ENCODE data around the gene HSD3B2.

The HSD3B2 gene

DNA sequence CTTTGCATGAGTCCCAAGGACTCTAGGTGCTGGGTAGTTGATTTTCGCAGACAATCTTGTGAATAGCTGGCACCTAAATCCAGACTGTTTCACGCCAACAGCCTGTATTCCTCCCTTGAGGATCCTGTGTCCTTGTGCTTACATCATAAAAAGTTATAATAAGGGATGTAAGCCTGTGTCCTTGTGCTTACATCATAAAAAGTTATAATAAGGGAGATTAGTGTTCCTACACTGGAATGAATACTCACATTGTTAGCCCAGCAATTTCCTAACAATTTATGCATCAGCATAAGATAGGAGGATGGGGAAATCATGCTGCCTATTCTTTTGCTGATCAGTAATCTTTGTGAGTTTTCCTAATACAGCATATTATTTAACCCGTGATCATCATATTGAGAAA is 4.0 kb upstream of the HSD3B2 start:
- POLR2A ChIA-PET: no interaction called here
- CTCF ChIA-PET: interaction anchor here (0.6 kb wide), 1 partner anchor 9 kb away, joined by 3 read pairs; no protein-coding TSS in a partner anchor
- no peak for DNase-seq (ENCODE audit: extremely low spot score)
- TF ChIP-seq, protein P1, sequence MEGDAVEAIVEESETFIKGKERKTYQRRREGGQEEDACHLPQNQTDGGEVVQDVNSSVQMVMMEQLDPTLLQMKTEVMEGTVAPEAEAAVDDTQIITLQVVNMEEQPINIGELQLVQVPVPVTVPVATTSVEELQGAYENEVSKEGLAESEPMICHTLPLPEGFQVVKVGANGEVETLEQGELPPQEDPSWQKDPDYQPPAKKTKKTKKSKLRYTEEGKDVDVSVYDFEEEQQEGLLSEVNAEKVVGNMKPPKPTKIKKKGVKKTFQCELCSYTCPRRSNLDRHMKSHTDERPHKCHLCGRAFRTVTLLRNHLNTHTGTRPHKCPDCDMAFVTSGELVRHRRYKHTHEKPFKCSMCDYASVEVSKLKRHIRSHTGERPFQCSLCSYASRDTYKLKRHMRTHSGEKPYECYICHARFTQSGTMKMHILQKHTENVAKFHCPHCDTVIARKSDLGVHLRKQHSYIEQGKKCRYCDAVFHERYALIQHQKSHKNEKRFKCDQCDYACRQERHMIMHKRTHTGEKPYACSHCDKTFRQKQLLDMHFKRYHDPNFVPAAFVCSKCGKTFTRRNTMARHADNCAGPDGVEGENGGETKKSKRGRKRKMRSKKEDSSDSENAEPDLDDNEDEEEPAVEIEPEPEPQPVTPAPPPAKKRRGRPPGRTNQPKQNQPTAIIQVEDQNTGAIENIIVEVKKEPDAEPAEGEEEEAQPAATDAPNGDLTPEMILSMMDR (IDR thresholded peaks at IDR 0.05; ENCODE audit: control extremely low read depth, extremely low read depth, low read depth, missing control alignments): no peak

DNA sequence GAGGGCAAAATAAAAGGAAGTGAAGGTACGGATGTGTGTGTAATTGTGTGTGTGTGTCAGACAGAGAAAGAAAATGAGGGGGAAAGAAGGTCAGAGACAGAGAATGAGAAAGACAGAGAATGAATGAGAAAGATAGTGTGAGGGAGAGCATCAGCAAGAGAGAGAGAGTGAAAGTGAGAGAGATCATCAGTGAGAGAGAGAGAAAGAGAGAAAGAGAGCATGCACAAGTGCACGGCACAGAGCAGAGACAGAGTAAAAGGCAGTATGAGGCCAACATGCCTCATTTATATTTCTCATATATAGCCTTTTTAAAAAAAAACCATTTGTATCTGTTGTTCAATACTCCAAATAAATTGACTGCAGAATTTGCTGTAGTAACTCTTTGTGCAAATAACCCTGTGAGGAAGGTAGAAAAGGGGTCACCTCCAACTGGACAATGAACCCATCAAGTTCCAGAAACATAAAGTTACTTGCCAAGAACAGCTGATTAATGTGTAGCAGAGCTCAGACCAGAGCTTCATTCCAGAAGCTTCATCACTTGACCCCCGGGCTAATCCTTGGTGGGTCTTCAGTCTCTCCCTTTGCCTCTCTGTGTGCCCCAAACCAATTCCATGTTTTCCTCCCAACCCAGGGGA is 1.2 kb downstream of the HSD3B2 start:
- ChIA-PET POLR2A (interaction anchor here (0.6 kb wide), 1 partner anchor 28 kb away, joined by 5 read pairs; no protein-coding TSS in a partner anchor), CTCF (no interaction called here)
- TF ChIP-seq, protein P1 (IDR thresholded peaks at IDR 0.05; ENCODE audit: control extremely low read depth, extremely low read depth, low read depth, missing control alignments): no peak

DNA sequence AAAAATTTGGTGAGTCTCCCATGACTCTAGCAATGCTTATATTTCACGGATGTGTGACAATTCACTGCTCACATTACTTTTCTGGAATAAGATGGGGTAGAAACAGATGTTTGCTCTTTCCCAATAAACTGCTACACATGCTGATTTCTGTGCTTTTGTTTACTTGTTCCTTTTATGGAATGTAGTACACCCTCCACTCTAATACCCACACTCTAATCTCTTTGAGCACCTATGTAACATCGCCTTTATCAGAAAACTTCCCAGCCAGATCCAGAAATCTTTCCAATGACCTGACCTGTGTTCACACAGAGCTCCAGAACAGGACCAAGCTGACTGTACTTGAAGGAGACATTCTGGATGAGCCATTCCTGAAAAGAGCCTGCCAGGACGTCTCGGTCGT is 4.2 kb downstream of the HSD3B2 start:
- ChIA-PET CTCF (interaction anchor here (1.1 kb wide), 1 partner anchor 8 kb away, joined by 3 read pairs; no protein-coding TSS in a partner anchor), POLR2A (no interaction called here)
- TF ChIP-seq, protein P1 (IDR thresholded peaks at IDR 0.05; ENCODE audit: control extremely low read depth, extremely low read depth, low read depth, missing control alignments): no peak
- DNase-seq (ENCODE audit: extremely low spot score): no peak

More for the DNA sequence above, 1.2 kb downstream of the HSD3B2 start:
- DNase-seq (ENCODE audit: extremely low spot score): no peak

DNA sequence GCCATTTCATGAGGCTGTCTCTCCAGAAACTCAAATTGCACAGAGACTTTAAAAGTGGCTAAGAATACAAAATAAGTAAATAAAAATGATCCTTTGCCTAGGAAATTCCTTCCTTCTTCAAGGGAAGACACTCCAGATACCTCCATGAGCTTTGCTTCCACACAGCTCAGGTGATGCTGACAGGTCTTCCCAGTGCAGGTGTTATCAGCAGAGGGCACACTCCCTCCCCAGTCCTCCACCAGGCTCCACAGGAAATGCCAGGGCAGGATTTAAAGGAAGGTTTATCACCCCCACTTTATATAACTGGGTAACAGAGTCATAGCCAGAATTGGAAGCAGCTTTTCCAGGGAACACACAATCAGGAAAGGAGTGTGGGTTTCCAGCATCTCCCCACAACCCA is 5.7 kb downstream of the HSD3B2 start:
- POLR2A ChIA-PET: no interaction called here
- no peak for DNase-seq (ENCODE audit: extremely low spot score)
- TF ChIP-seq, protein P1 (IDR thresholded peaks at IDR 0.05; ENCODE audit: control extremely low read depth, extremely low read depth, low read depth, missing control alignments): no peak
- CTCF ChIA-PET: no interaction called here

DNA sequence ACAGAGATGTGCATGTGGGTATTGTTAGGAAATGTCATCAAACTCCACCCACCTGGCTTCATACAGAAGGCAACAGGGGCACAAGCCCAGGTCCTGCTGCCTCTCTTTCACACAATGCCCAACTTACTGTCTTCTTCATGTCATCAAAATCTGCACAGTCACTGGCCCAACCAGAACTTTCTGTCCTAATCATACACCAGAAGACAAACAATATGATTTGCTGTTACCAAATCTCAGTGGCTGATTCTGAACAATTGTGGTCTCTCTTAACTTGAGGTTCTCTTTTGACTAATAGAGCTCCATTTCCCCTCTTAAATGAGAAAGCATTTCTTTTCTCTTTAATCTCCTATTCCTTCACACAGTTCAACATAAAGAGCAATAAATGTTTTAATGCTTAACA is 7.7 kb downstream of the HSD3B2 start:
- CTCF ChIA-PET: interaction anchor here (1.3 kb wide), 1 partner anchor 10 kb away, joined by 3 read pairs; no protein-coding TSS in a partner anchor
- DNase-seq (ENCODE audit: extremely low spot score): no peak
- POLR2A ChIA-PET: no interaction called here
- TF ChIP-seq, protein P1 (IDR thresholded peaks at IDR 0.05; ENCODE audit: control extremely low read depth, extremely low read depth, low read depth, missing control alignments): no peak

DNA sequence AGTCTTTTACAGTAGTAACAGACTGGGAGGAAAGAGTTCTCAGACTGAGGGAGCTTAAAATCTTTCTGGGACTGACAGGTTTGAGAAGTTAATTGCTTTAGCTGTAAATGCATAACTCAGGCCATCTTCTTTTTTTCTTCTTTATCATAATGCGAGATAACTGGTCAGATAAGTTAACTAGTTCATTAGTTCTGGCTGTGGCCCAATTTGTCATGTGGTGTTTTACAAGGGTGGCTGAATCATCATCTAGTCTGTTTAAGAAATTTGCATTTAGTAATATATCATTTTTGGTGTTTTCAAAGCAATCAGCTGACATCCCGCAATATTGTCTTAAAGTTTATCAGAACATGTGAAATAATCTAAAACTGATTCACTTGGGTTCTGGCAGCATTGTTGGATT is 14.0 kb downstream of the HSD3B2 start:
- DNase-seq (ENCODE audit: extremely low spot score): no peak
- TF ChIP-seq, protein P1 (IDR thresholded peaks at IDR 0.05; ENCODE audit: control extremely low read depth, extremely low read depth, low read depth, missing control alignments): no peak
- POLR2A ChIA-PET: no interaction called here
- CTCF ChIA-PET: no interaction called here
